ENCODE results near the gene DUS2.
"Not testable (repeated sequence)": the region's sequence is repeated elsewhere in the genome, so short reads cannot be mapped to it uniquely, and the experiment has no call there.

Gene DUS2

GRCh38 chr16:68022728-68023537 lies at the start of gene DUS2, which contains the start of gene DDX28:
TSS of gene DUS2 (plus strand) at chr16:68023284. CDS start at chr16:68038024, 14,740 bp downstream.
TSS of gene DDX28 (minus strand) at chr16:68023232. CDS start at chr16:68023202, 30 bp downstream.
- peak; percentile 84 for DNase-seq

- DNase-seq = no peak
These were observed 47.6 kb upstream of the DUS2 start for GRCh38 chr16:67975321-67976105.

- no peak for DNase-seq
These were observed 46.9 kb upstream of the DUS2 start for GRCh38 chr16:67976205-67976604.

- DNase-seq = no peak
These were observed 46.1 kb upstream of the DUS2 start for GRCh38 chr16:67977005-67977404.

- no peak for DNase-seq
These were observed 45.4 kb upstream of the DUS2 start for GRCh38 chr16:67977469-67978227.

GRCh38 chr16:67979955-67980678 lies 43.0 kb upstream of the DUS2 start, which contains the start of gene DPEP3:
TSS of gene DPEP3 (minus strand) at chr16:67980499. CDS start at chr16:67980380, 119 bp downstream.
- no peak for DNase-seq

- DNase-seq = no peak
These were observed 40.9 kb upstream of the DUS2 start for GRCh38 chr16:67982011-67982696.

- DNase-seq = no peak
These were observed 36.1 kb upstream of the DUS2 start for GRCh38 chr16:67986949-67987348.

- DNase-seq = no peak
These were observed 35.5 kb upstream of the DUS2 start for GRCh38 chr16:67987460-67988160.

GRCh38 chr16:67988675-67989074 lies 34.4 kb upstream of the DUS2 start:
- DNase-seq = no peak

GRCh38 chr16:67989322-67990017 lies 33.6 kb upstream of the DUS2 start:
- no peak for DNase-seq

- DNase-seq = no peak
These were observed 33.1 kb upstream of the DUS2 start for GRCh38 chr16:67990018-67990386.

GRCh38 chr16:67992661-67993206 lies 30.4 kb upstream of the DUS2 start:
- DNase-seq = no peak

- peak; percentile 52 for DNase-seq
These were observed 29.7 kb upstream of the DUS2 start for GRCh38 chr16:67993207-67994039.

- not testable (repeated sequence) for DNase-seq
These were observed 29.1 kb upstream of the DUS2 start for GRCh38 chr16:67994040-67994408.

GRCh38 chr16:67995423-67995822 lies 27.7 kb upstream of the DUS2 start:
- no peak for DNase-seq

- DNase-seq = no peak
These were observed 26.4 kb upstream of the DUS2 start for GRCh38 chr16:67996666-67997065.

GRCh38 chr16:67998231-67998778 lies 24.8 kb upstream of the DUS2 start:
- not testable (repeated sequence) for DNase-seq
